Epidermal melanocyte (primary cell): Measurements from ENCODE around the gene ACAA1.

Experiments used
- DNase-seq: peaks from one replicate; pipeline ENCODE4 v3.0.0; 2011; ENCODE audit warnings: low spot score; ENCODE audit not compliant: insufficient read length

Gene ACAA1

DNA sequence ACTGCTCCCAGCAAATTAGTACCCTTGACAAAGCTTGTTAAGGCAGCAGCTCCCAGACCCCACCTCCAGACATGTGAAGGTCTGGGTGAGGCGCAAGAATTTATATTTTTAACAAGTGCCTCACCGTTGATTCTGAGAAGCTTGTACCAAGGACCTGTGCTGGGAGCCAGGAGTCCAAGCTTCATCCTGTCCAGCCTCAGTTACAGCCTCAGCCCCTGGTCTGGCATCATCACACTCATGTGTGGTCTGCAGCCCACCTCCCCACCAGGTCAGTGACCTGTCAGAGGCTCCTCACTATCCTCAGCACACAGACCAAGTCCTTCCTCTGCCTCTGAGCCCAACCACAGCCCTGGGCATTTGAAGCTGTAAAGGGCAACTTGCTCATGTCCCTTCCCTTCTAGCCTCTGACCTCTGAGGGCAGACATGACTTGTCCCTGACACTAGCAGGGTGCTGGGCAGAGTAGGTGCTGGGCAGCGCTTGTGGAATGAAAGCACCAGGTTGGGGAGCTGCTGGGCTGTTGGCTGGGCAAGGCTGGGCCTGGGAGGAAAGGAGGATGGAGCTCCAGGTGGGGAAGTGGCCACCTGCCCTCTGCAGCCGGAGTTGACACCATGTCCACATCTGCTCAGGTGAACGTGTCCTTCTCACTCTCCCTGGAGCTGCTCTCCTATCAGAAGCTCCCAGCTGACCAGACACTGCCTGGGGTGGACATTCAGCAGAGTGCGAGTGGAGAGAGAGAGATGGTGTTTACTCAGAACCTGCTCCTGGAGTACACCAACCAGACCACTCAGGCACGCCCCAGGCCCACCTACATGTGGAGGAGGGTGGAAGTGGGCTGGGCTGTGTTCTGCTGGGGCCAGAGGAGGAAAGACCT lies 16.9 kb downstream of the ACAA1 start:
- no peak for DNase-seq

DNA sequence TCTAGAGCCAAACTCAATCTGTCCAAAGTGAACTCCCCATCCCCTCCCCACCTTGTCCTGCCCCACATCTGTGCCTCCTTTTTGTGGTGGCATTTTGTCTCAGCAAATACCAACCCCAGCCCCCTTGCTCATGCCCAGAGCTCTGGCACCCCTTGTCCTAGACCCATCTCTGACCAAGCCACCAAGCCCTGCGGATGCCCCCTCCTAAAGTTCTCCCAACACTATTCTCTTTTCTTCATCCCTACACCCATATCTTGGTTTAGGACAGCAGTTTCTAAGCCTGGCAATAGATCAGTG lies 17.7 kb downstream of the ACAA1 start:
- no peak for DNase-seq

DNA sequence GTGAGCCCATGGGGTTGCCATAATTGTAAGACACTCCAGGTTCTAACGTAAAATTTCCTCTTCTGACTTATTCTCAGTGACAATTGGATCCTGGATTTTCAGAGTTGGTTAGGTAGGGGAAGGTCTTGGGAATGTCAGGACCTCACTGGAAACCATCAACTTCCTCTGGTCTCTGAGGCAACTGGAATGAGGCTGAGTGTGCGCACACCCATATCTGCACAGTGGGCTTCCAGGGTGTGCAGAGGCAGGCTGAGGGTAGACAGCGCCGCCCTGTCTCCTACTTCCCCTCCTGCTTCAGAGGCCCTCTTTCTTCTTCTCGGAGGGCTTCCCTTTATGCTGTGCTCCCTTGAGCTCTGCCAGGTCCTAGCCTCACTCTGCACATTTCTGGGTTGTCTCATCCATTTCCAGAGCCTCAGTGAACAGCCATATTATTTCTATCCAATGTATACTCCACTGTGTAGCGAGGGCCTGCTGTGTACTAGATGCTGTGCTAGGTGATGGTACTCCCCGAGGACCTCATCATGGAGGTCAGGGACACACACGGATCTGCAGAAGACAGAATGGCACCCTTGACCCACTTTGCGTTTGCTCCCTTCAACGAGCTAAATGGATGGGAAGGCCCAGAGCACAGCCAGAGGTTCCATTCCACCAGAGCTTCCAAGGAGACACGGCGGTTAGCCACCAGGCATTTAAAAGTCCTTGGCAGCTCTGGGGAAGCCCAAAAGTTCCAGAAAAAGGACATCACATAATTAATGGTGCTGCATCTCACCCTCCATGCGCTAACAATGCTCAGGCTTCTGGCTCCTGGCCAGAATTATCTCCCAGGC lies 18.3 kb downstream of the ACAA1 start:
- DNase-seq, result no peak

DNA sequence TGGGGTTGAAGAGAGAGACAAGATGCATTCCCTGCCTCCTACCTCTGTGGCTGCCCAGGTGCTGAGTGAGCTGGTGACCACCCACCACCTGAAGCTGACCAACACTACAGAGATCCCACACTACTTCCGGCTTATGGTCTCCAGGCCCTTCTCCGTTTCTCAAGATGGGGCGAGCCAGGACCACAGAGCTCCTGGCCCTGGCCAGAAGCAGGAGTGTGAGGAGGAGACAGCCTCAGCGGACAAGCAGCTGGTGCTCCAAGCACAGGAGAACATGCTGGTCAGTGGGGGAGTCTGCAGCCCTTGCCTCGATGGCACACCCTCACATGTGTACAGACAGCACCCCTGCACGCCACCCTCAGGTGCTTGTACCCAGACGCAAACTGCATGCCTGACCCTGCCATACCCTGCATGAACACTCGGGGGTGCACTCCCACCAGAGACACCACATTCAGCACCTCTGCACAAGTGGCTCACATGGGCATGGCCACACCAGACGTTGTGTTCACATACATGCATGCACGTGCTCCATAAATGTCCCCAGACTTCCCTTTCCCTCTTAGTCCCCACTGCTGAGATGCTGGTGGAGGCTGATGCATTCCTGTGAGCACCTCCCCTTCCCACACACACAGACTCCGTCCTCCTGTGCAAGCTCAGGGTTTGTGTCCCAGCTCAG lies 19.0 kb downstream of the ACAA1 start:
- DNase-seq, result peak; percentile 29

DNA sequence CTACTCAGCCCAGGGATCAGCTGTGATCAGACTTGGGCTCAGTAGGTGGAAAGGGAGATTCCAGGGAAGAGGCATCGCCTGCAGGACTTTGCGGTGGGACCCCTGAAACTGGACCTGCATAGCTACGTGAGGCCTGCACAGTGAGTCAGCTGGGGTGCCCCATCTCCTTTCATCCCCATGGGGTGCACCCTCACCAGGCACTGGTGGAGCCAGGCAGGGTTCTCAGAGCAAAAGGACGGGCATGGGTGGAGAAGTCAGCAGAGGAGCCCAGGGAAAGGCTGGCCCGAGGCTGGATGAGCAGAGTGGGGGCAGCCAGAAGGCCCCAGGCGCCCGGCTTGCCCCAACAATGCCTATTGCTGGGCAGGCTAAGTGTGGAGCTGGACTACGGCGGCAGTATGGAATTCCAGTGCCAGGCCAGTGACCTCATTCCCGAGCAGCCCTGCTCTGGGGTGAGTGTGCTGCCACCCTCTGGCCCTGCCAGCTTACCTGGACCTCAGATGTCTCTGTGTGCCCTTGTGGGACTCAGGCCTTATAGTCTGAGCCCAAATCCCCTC lies 19.7 kb downstream of the ACAA1 start:
- DNase-seq, result no peak

DNA sequence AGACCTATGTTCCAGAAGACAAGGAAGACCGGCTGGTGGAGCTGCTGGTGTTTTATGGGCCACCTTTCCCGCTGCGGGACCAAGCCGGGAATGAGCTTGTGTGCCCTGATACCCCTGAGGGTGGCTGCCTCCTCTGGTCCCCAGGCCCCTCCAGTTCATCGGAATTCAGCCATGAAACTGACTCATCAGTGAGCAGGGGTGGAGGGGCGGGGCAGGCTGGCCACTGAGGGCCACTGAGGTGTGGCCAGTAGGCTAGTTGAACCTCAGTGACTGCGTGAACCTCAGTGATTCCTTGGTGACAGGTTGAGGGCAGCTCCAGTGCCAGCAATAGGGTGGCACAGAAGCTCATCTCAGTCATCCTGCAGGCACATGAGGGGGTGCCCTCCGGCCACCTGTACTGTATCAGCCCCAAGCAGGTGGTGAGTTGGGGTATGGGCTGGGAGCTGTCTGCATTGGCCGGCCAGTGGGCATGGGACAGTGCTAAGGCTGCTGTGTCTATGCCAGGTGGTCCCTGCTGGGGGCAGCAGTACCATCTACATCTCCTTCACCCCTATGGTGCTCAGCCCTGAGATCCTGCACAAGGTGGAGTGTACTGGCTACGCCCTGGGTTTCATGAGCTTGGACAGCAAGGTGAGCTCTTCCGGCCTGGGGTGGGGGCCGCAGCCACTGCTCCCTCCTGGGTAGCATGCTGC lies 20.3 kb downstream of the ACAA1 start:
- DNase-seq, result no peak

DNA sequence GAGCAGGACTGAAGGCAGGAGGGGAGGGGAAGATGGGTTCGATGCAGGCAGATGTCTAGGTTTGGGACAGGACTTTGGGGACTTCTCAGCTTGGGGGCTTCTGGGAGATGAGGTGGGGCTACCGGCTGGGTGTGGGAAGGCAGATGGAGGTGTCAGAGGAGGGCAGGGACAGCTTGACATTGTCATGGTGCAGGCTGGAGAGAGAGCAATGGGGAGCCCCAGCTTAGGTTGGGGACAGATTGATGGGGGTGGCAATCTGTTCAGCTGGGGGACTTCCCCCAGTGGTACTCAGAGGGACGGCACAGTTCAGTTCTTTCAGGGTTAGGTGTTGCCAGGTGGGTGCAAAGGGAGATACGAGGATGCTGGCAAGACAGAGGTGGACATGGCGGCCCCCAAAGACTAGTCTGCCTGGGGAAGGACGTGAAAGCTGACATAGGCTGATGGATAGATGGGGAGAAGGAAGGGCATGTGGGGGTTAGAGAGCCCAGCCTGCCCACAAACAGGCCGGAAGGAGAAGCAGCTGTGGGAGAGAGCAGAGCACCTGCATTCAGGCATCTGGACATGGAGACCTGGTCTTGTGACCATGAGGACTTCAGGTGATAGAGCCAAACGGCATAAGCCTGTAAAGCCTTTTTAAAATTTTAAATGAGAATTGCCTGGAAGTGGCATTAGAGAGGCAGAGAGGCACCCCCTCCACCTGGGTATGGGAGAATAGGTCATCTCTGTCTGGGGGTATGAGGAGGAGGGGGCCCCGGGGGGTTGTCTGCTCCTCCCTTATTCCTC lies 21.1 kb downstream of the ACAA1 start:
- DNase-seq, result no peak

DNA sequence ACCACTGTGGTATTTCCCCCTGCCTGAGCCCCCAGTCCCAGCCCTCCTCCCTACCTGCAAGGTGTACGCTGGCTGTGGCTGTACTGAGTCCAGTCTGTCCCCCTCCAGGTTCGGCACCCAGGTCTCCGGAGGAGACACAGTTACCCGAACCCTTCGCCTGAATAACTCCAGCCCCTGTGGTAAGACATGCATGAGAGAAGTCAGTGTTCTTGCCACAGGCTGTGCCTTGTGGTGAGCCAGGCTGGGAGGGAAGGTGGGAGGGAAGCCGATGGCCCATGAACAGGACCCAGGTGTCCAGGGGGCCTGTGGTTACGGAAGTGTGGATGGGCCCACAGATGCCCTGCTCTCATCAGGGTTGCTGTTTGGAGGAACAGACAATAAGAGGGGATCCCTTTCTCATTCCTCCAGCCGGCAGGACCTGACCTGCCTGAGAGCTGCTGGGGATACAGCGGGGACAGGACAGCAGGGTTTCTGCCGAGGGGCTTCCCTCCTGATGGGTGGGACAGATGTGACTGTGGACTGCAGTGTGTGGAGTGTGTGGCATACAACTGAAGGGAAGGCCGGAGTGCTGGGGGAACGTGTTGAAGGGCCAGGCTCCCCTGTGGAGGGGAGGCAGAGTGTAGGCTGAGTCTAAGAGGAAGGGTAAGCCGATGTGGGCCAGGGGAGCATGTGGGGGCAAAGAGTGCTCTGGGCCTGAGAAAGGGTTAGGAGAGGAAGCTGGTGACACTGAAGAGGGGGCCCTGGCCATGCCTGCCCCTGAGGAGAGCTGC lies 21.9 kb downstream of the ACAA1 start:
- no peak for DNase-seq

DNA sequence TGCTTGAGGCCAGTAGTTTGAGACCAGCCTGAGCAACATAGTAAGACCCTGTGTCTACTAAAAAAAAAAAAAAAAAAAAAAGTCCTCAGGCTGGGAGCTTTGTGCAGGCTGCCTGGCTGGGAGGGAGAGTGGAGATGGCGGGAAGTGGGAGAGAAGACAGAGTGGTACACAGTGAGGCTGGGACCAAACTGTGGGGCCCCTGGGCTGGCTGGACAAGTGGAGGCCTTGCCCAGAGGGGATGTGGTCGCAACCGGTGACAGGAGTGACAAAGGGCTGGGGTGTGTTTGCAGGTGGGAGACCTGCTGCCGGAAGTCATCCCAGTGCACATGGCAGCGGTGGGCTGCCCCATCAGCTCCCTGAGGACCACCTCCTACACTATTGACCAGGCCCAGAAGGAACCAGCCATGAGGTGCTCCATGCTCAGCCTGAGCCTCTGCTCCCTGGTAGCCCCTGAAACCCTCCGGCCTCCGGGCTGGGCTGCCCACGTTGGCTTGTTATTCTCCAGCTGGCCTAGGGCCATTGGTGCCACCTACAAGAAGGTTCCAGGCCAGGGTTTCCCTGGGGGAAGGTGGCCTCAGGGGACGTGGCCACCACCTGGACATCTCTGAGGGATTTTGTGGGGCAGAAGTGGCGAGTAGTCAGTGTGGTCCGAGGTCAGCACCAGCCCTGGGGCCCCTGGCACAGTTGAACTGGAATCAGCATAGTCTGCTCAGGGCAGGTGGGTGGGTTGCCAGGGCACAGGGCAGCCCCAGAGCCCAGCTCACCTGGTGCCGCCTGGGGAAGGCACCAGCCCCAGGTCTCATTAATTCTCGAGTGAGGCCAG lies 22.7 kb downstream of the ACAA1 start:
- no peak for DNase-seq

DNA sequence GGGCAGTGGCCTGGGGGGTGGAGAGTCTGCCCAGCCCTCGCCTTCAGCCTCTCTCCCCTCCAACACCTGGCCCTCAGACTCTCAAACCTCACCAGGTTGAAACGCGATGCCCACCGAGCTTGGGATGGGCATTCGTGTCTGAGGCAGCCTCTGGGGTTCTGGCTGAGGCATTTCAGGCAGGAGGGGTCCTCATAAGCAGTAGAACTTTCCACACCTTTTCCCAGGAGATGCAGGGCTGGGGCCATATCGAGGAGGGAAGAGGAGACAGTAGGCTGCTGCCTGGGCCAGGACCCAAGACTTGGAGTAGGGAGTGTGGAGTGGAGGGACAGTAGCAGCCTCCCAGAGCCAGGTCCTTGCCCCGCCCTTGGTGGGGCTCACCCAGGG lies 24.6 kb downstream of the ACAA1 start:
- DNase-seq, result no peak

DNA sequence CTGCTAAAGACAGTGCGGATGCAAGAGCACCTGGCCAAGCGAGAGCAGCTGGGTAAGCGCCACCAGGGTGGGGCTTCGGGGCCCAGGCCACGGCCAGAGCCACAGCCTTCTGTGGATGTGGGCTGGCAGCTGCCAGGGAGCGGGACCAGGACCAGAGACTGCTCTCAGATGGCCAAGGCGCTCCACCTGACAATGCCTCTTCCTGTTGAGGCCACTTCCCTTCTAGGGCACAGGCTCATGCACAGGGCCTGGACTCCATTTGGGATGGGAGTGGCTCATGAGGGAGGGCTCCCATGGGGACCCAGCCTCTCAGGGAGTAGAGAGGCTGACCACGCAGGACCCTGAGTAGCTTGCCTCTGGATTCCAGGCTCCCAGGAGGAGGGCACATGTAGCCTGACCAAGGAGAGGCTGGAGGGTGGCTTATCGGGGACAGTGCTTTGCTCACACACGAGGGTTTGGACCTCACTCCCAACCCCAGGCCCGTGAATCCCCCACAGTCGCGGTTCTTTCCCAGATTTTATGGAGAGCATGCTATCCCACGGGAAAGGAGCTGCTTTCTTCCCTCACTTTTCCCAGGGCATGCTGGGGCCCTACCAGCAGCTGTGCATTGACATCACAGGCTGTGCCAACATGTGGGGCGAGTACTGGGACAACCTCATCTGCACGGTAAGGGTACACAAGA lies 25.1 kb downstream of the ACAA1 start:
- DNase-seq, result no peak

DNA sequence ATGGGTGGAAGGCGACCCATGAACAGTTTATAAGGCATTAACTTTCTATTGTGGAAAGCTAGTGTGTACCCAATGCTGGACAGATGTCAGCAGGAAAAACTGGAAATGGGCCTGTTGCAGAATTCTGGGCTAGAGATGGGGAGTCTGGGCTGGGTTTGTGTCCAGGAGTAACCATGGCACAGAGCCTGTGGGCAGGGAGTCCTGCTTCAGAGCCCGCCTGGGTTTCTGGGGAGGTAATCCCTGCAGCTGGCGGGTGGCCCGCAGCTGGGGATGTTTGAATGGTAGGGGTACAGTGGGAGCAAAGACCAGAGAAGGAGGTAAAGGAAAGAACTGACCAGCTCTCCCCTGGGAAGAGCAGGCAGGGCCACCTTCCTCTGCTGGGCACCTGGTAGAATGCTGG lies 25.7 kb downstream of the ACAA1 start:
- no peak for DNase-seq

DNA sequence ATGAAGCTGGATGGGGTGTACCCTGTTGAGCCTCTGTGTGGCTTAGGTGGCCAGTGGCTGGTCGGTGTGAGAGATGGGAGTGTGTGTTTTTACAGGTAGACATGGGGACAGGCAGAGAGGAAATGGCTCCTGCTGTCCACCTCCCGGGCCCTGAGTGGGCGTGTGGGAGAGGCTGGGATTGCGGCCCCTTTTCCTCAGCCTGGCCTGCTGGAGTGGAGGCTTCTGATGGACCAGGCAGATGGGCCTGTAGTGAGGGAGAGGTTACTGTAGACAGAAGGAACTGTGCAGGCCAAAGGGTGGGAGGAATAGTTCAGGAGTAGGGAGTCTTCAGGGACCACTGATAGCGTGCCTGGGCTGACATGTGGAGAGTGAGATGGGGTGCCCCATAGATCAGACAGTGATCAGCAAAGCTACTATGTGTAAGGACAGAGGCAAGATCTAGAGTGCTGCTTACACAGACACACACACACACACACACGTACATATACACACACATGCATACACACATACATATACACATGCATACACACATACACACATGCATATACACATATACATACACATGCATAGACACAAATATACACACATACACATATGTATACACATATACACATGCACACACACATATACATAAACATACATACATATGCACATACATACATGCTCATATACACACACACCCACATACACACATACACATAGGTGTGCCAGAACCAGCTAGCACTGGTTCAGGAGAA lies 26.4 kb downstream of the ACAA1 start:
- no peak for DNase-seq

DNA sequence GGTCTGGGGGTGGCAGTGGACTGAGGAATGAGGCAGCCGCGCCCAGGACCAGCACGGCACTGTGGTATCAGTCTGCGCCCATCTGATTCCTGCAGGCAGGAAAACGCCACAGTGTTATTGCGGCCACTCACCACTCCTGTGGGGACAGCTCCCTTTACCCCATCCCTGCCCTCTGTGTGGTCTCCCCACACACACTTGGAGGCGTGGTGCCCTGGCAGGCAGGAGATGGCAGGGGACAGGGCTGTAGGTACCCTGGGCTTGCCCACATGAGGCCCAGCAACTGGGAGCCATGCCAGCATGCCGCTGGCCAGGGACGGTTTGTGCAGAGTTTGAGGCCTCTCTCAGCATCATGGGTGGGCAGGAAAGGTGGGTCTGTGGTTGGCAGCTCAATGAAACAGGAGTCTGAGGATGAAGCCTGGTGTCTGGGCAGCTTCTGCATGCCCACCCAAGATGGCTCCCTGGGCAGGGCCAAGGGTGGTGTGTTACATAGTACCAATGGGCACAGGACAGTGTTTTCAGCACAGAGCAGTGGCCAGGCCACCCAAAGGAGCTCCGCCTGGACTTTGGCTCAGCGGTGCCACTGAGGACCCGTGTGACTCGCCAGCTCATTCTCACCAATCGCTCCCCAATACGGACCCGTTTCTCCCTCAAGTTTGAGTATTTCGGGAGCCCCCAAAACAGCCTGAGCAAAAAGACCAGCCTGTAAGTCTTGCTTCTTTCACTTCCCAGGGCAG lies 27.2 kb downstream of the ACAA1 start:
- no peak for DNase-seq

DNA sequence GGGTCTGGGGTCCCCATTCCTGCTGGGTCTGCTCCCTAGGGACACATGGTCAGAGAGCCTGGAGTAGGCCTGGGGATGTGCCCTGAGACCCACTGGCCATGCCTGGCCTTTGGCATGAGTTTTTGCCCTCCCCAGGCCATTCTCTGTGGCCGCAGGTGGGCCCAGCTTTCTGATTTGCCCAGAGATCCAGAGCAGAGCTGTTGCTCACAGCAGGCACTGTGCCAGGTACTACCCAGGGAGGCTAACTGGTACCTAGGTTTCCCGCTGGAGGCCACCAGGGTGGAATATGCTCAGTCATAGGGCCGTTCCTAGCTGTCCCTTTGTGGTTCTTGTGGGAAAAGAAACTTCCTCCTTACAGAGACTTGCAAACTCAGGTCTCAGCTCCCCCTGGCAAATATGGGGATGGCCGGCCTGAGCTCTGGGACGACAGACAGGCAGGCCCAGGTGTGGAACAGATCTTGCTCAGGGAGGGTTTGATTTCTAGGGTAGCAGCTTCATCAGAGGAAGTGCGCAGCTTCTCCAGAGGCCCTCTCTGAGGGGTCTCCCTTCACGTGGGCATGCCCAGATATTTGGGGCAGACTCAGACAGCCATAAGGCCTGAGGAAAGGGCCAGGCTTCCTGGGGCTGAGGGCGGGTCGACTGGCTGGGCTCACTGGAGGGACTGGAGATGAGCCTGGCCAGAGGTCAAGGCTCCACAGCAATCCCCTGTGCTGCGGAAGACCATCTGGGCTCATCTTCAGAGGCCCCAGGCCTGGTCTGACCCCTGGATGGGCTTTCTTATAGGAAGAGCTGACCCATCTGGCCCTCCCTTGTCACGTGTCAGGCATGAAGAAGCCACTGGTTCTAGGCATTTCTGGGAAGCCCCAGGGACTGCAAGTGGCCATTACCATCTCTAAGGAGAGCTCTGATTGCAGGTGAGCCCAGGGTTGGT lies 28.0 kb downstream of the ACAA1 start:
- no peak for DNase-seq
